ENCODE results near the gene IRX1.

Gene IRX1

DNA sequence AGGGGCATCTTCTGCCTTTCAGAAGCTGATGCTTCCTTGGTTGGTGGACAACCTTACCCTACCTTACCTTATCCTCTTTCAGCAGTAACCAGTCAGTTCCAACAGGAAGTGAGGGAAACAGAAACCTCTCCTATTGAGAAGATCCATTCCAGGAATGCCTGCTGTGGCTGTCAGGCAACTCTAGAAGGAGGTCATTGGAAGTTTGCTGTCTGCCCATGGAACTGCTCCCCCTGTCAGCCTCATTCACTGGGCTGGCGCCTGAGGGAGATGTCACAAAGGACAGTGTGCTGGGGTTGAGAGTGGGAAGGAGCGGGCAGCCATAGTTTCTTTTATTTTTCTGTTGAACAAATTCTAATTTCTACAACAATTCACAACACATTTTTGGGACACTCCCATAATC, 54.7 kb downstream of the IRX1 start:
- no peak for DNase-seq (ENCODE audit: low read depth in 2 of 3, low spot score in 2 of 3)

GRCh38 chr5:3650868-3651267, 55.2 kb downstream of the IRX1 start:
- no peak for DNase-seq (ENCODE audit: low read depth in 2 of 3, low spot score in 2 of 3)
